PC-9 (cell line): Measurements from ENCODE around the gene NEK9. TPM values are rescaled to one million over a fixed set of nuclear protein-coding genes. Genes with fewer than 3 reads are reported as not detected.

ENCODE experiments used
- BruUV-seq: library from RNA; stranded (reverse); fragments of 400-500 nt; replicated peaks from 2 replicates; lab custom pipeline; 2021; lab: Mats Ljungman, UMichigan
- CTCF ChIA-PET: fragments of 300-600 bp; sonication (Branson Sonifier 250); formaldehyde crosslinking; loops from one replicate; lab custom pipeline; 2022; ENCODE audit warnings: antibody characterized with exemption; lab: Charles Lee
- POLR2A ChIA-PET: fragments of 300-600 bp; sonication (Branson Sonifier 250); formaldehyde crosslinking; loops from one replicate; lab custom pipeline; 2022; ENCODE audit warnings: antibody characterized with exemption; ENCODE audit not compliant: unreplicated experiment; lab: Charles Lee
- DNase-seq, 2 experiments: peaks; one replicate each; pipeline versions ENCODE4 v3.0.0 to v3.0.0-alpha.2; 2015 to 2022; ENCODE audit warnings: mixed read lengths in 1 of 2
- H2AFZ ChIP-seq: fragments of 200-600 bp; sonication (generic); 2 replicates; pipeline ENCODE4 v1.8.1; 2017; ENCODE audit warnings: antibody characterized with exemption
- H3F3A ChIP-seq: fragments of 200-600 bp; sonication (generic); 2 replicates; pipeline ENCODE4 v1.8.1; 2017; ENCODE audit warnings: antibody characterized with exemption, mild to moderate bottlenecking, low read depth; ENCODE audit not compliant: insufficient read depth
- H3K27ac ChIP-seq: fragments of 200-600 bp; sonication (generic); 2 replicates; pipeline ENCODE4 v1.6.1; 2016; ENCODE audit warnings: mixed run types
- H3K27me3 ChIP-seq: fragments of 200-600 bp; sonication (generic); 2 replicates; pipeline ENCODE4 v1.6.1; 2016; ENCODE audit warnings: low read depth, mixed run types; ENCODE audit not compliant: insufficient read depth
- H3K36me3 ChIP-seq: fragments of 200-600 bp; sonication (generic); 2 replicates; pipeline ENCODE4 v1.6.1; 2016; ENCODE audit warnings: low read depth, mixed run types
- H3K4me1 ChIP-seq: fragments of 200-600 bp; sonication (generic); replicated peaks from 2 replicates; pipeline ENCODE4 v1.6.1; 2016; ENCODE audit warnings: mixed run types; ENCODE audit not compliant: insufficient read depth
- H3K4me2 ChIP-seq: fragments of 200-600 bp; sonication (generic); 2 replicates; pipeline ENCODE4 v1.6.1; 2017; ENCODE audit warnings: mixed run types
- H3K4me3 ChIP-seq: fragments of 200-600 bp; sonication (generic); 2 replicates; pipeline ENCODE4 v1.6.1; 2016; ENCODE audit warnings: mixed run types
- H3K79me2 ChIP-seq: fragments of 200-600 bp; sonication (generic); 2 replicates; pipeline ENCODE4 v1.6.1; 2017; ENCODE audit warnings: low read depth, mixed run types
- H3K9me2 ChIP-seq: fragments of 200-600 bp; sonication (generic); 2 replicates; pipeline ENCODE4 v1.8.1; 2017; ENCODE audit warnings: mild to moderate bottlenecking; ENCODE audit not compliant: insufficient read depth
- H3K9me3 ChIP-seq: fragments of 200-600 bp; sonication (generic); 2 replicates; pipeline ENCODE4 v1.8.1; 2016; ENCODE audit warnings: low read depth; ENCODE audit not compliant: insufficient read depth
- H4K20me1 ChIP-seq: fragments of 200-600 bp; sonication (generic); 2 replicates; pipeline ENCODE4 v1.8.1; 2017; ENCODE audit not compliant: insufficient read depth
- EZH2 ChIP-seq: fragments of 200-600 bp; sonication (generic); IDR thresholded peaks from 2 replicates; pipeline ENCODE4 v1.8.0; 2017; ENCODE audit warnings: antibody characterized with exemption, low read depth
- intact Hi-C: fragments of 100-400 bp; cut with micrococcal nuclease; formaldehyde crosslinking; loops from one replicate; pipeline ENCODE4 v1.10.0; 2022; ENCODE audit not compliant: unreplicated experiment
- total RNA-seq: library from RNA; stranded (reverse); gene quantifications from 2 replicates; pipeline ENCODE4 v1.2.3, GENCODE V29; 2021
- TF ChIP-seq, protein P1 (sequence below): fragments of 200-600 bp; sonication (generic); conservative IDR thresholded peaks from 2 replicates; pipeline ENCODE4 v1.6.1; 2017; ENCODE audit warnings: mixed run types, antibody characterized with exemption, mild to moderate bottlenecking, moderate library complexity

Gene NEK9
- total RNA-seq, 1 experiment from 2014 or later: 170 TPM

DNA sequence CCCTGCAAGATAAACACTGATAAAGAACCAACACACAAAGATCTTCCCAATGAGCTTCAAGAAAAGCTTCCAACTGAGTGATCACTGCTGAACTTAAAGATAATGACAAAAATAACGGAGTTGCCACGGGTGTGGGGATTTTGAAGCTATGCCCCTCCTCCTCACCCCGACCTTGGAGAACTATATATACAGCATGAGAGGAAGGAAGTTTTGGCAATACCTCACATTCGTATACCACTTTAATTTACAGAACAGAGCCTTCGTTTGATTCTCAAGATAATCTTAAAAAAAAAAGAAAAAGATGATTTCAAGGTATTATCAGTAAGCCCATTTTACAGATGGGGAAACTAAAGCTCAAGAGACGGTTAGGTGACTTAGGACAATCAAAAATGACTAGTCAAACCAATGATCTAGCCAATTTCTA lies 715 bp downstream of the NEK9 start:
- POLR2A ChIA-PET: interaction anchor here (0.6 kb wide), 2 partner anchors 126 to 182 kb away, joined by 4 to 5 read pairs; no protein-coding TSS in a partner anchor
- H3K27ac ChIP-seq: peak overlapping the region; percentile 85

DNA sequence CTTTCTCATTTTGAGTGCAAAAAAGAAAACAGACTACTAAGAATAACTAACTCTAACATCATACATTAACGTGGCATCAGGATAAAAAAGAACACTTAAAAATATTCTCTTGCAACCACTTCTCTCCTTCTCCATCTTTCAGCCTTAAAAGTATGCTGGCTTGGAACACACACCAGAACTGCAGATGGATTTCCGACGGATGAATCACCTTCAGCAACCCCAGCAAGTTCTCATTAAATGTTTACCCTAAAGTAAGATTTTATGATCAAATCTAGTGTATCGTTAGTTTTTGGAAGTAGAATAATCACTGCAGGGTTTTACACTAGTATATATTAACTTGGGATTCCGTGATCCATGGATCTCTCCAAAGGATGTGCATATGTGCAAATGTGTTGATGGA lies 1.2 kb downstream of the NEK9 start:
- peak in 1 of 2 experiments; percentile 65 for DNase-seq
- Histone ChIP-seq H3K27ac (peak overlapping the region; percentile 85), H2AFZ (no peak overlapping the region), H3K4me2 (peak overlapping the region; percentile 87), H3K4me3 (peak overlapping the region; percentile 64), H3F3A (peaks cover 83% of the 10 kb centered on the region), H3K4me1 (peaks cover 56% of the 10 kb centered on the region), H3K9me2 (no peaks in the 10 kb centered on the region), H3K9me3 (no peaks in the 10 kb centered on the region; the same call in 1 of the 2 replicates), H4K20me1 (peaks cover 18% of the 10 kb centered on the region), H3K27me3 (no peaks in the 10 kb centered on the region), H3K36me3 (peaks cover 8% of the 10 kb centered on the region), H3K79me2 (peaks cover 55% of the 10 kb centered on the region)
- intact Hi-C loops: loop anchor here (2.0 to 10.0 kb wide), 4 partner anchors 452 to 1259 kb away; partner anchors contain the start of genes ERG28, FLVCR2, IFT43 and TTLL5
- ChIA-PET POLR2A (interaction anchor here (0.6 kb wide), 2 partner anchors 142 to 191 kb away, joined by 5 read pairs; no protein-coding TSS in a partner anchor), CTCF (interaction anchor here (0.5 to 1.3 kb wide), 5 partner anchors 56 to 265 kb away, joined by 3 to 5 read pairs (median 4); no protein-coding TSS in a partner anchor)
- no TSS peak for BruUV-seq
- no peak for TF ChIP-seq EZH2
- TF ChIP-seq, protein P1, sequence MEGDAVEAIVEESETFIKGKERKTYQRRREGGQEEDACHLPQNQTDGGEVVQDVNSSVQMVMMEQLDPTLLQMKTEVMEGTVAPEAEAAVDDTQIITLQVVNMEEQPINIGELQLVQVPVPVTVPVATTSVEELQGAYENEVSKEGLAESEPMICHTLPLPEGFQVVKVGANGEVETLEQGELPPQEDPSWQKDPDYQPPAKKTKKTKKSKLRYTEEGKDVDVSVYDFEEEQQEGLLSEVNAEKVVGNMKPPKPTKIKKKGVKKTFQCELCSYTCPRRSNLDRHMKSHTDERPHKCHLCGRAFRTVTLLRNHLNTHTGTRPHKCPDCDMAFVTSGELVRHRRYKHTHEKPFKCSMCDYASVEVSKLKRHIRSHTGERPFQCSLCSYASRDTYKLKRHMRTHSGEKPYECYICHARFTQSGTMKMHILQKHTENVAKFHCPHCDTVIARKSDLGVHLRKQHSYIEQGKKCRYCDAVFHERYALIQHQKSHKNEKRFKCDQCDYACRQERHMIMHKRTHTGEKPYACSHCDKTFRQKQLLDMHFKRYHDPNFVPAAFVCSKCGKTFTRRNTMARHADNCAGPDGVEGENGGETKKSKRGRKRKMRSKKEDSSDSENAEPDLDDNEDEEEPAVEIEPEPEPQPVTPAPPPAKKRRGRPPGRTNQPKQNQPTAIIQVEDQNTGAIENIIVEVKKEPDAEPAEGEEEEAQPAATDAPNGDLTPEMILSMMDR: no peak

More for the DNA sequence above, 715 bp downstream of the NEK9 start:
- Histone ChIP-seq H3K36me3 (peaks cover 7% of the 10 kb centered on the region; the same call in 1 of the 2 replicates), H3K9me3 (no peaks in the 10 kb centered on the region; the same call in 1 of the 2 replicates), H2AFZ (peak overlapping the region; percentile 83), H4K20me1 (peaks cover 18% of the 10 kb centered on the region), H3F3A (peaks cover 78% of the 10 kb centered on the region), H3K27me3 (no peaks in the 10 kb centered on the region), H3K4me2 (peak overlapping the region; percentile 87), H3K9me2 (no peaks in the 10 kb centered on the region), H3K79me2 (peaks cover 56% of the 10 kb centered on the region), H3K4me3 (peak overlapping the region; percentile 64), H3K4me1 (peaks cover 51% of the 10 kb centered on the region)
- DNase-seq: no peak
- CTCF ChIA-PET: interaction anchor here (0.5 to 1.3 kb wide), 6 partner anchors 56 to 265 kb away, joined by 3 to 5 read pairs (median 4); no protein-coding TSS in a partner anchor
- TF ChIP-seq EZH2: no peak
- TF ChIP-seq, protein P1: no peak
- TSS peak; percentile 52 for BruUV-seq
- intact Hi-C loops: loop anchor here (2.0 to 10.0 kb wide), 4 partner anchors 451 to 1259 kb away; partner anchors contain the start of genes ERG28, FLVCR2, IFT43 and TTLL5

DNA sequence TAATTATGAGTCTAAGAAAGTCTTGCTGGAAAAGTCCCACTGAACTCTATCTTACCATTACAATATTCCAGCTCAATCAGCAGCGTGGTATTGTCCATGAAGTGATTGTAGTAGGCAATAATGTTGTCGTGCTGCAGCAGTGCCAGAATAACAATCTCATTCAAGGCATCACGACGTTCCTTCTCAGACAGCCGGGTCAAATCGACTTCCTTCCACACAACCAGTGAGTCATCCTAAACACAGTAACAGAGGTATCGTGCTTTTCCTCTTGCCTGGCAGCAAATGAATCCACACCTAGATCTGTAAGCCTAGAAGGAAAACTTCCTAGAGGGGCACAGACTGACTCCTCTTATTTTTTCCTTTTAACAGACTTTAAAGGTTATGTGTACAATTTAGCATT lies 2.9 kb downstream of the NEK9 start:
- H3K9me3 ChIP-seq: no peaks in the 10 kb centered on the region; the same call in 1 of the 2 replicates
- peaks cover 76% of the 10 kb centered on the region for H3F3A ChIP-seq
- peak; percentile 71 to 93 for DNase-seq
- H3K4me1 ChIP-seq: peaks cover 57% of the 10 kb centered on the region
- no TSS peak for BruUV-seq
- CTCF ChIA-PET: interaction anchor here (0.6 to 1.0 kb wide), 3 partner anchors 22 to 365 kb away, joined by 3 to 8 read pairs (median 5); no protein-coding TSS in a partner anchor
- H3K27ac ChIP-seq: peak overlapping the region; percentile 44
- peak overlapping the region; percentile 87 for H3K4me2 ChIP-seq
- POLR2A ChIA-PET: interaction anchor here (0.5 to 0.6 kb wide), 4 partner anchors 135 to 856 kb away, joined by 4 to 11 read pairs (median 5); partner anchors contain the start of gene BATF
- no peak for TF ChIP-seq EZH2
- TF ChIP-seq, protein P1: no peak
- peak overlapping the region; percentile 7; the same call in 1 of the 2 replicates for H3K4me3 ChIP-seq
- H3K36me3 ChIP-seq: peaks cover 23% of the 10 kb centered on the region
- peaks cover 23% of the 10 kb centered on the region for H4K20me1 ChIP-seq
- no peaks in the 10 kb centered on the region for H3K27me3 ChIP-seq
- peaks cover 39% of the 10 kb centered on the region for H3K79me2 ChIP-seq
- no peaks in the 10 kb centered on the region for H3K9me2 ChIP-seq
- intact Hi-C loops: loop anchor here (1.0 to 10.0 kb wide), 2 partner anchors 263 to 1261 kb away; no protein-coding TSS in a partner anchor
- H2AFZ ChIP-seq: no peak overlapping the region
